WTC11 (cell line): Measurements from ENCODE around the gene MDN1. TPM values are rescaled to one million over a fixed set of nuclear protein-coding genes. Genes with fewer than 3 reads are reported as not detected.

ENCODE experiments used
- ATAC-seq: fragments of 200-7000 bp; cut with Tn5 transposase; 2 replicates; pipeline ENCODE4 v1.10.0; 2021; ENCODE audit warnings: mild to moderate bottlenecking, moderate library complexity
- CTCF ChIA-PET: fragments of 300-600 bp; sonication (Branson Sonifier 250); formaldehyde crosslinking; loops from one replicate; lab custom pipeline; 2021; ENCODE audit warnings: antibody characterized with exemption; lab: Charles Lee
- POLR2A ChIA-PET: fragments of 350-600 bp; sonication (Branson Sonifier 250); formaldehyde crosslinking; loops from one replicate; lab custom pipeline; 2021; ENCODE audit warnings: antibody characterized with exemption; lab: Charles Lee
- DNase-seq: peaks from one replicate; pipeline ENCODE4 v3.0.0; 2021; ENCODE audit warnings: low spot score
- H3K27ac Mint-ChIP-seq: 2 replicates; pipeline ENCODE4 v1.8.0; 2021; ENCODE audit warnings: mixed read lengths
- H3K27me3 Mint-ChIP-seq: 2 replicates; pipeline ENCODE4 v1.8.0; 2021; ENCODE audit warnings: low read depth, mild to moderate bottlenecking, moderate library complexity, mixed read lengths
- H3K36me3 Mint-ChIP-seq: 2 replicates; pipeline ENCODE4 v1.8.0; 2021; ENCODE audit warnings: mixed read lengths
- H3K4me1 Mint-ChIP-seq: 2 replicates; pipeline ENCODE4 v1.8.0; 2022; ENCODE audit warnings: mixed read lengths
- H3K4me3 Mint-ChIP-seq: 2 replicates; pipeline ENCODE4 v1.8.0; 2021; ENCODE audit warnings: mild to moderate bottlenecking, moderate library complexity, mixed read lengths
- H3K9me3 Mint-ChIP-seq: 2 replicates; pipeline ENCODE4 v1.8.0; 2021; ENCODE audit warnings: mixed read lengths
- AFF4 ChIP-seq: sonication (generic); formaldehyde crosslinking; IDR thresholded peaks from 2 replicates; pipeline ENCODE4 v1.8.1; 2023; ENCODE audit warnings: mild to moderate bottlenecking, missing genetic modification reagents, borderline replicate concordance
- ARID4B ChIP-seq: sonication (generic); formaldehyde crosslinking; IDR thresholded peaks from 2 replicates; pipeline ENCODE4 v1.8.0; 2023; ENCODE audit warnings: missing genetic modification reagents, mild to moderate bottlenecking, borderline replicate concordance
- E2F5 ChIP-seq: sonication (generic); formaldehyde crosslinking; IDR thresholded peaks from 2 replicates; pipeline ENCODE4 v1.8.1; 2022; ENCODE audit warnings: mild to moderate bottlenecking, moderate library complexity, missing genetic modification reagents
- FOXP1 ChIP-seq: sonication (generic); formaldehyde crosslinking; IDR thresholded peaks from 2 replicates; pipeline ENCODE4 v1.8.0; 2022; ENCODE audit warnings: missing genetic modification reagents, mild to moderate bottlenecking, moderate library complexity, borderline replicate concordance
- HMGA2 ChIP-seq: fragments of 250-450 bp; sonication (Bioruptor Pico); IDR thresholded peaks from 2 replicates; pipeline ENCODE4 v1.4.0; 2021; ENCODE audit warnings: mild to moderate bottlenecking, moderate library complexity
- MAX ChIP-seq: sonication (generic); formaldehyde crosslinking; IDR thresholded peaks from 2 replicates; pipeline ENCODE4 v1.8.0; 2022; ENCODE audit warnings: mild to moderate bottlenecking, missing genetic modification reagents
- NFYB ChIP-seq: sonication (generic); formaldehyde crosslinking; conservative IDR thresholded peaks from 2 replicates; pipeline ENCODE4 v1.8.0; 2022; ENCODE audit warnings: low read depth, missing genetic modification reagents
- OVOL2 ChIP-seq: fragments of 250-450 bp; sonication (Bioruptor Pico); IDR thresholded peaks from 2 replicates; pipeline ENCODE4 v1.9.0; 2021; ENCODE audit warnings: mild to moderate bottlenecking, borderline replicate concordance
- TP53 ChIP-seq: sonication (generic); formaldehyde crosslinking; IDR thresholded peaks from 2 replicates; pipeline ENCODE4 v1.8.1; 2023; ENCODE audit warnings: mild to moderate bottlenecking, missing genetic modification reagents
- USF2 ChIP-seq: sonication (generic); formaldehyde crosslinking; IDR thresholded peaks from 2 replicates; pipeline ENCODE4 v1.8.1; 2023; ENCODE audit warnings: mild to moderate bottlenecking, missing genetic modification reagents, moderate library complexity
- ZNF425 ChIP-seq: fragments of 250-450 bp; sonication (Bioruptor Pico); conservative IDR thresholded peaks from 2 replicates; pipeline ENCODE4 v1.9.0; 2021; ENCODE audit warnings: mild to moderate bottlenecking
- total RNA-seq: library from RNA; stranded (reverse); gene quantifications from 3 replicates; pipeline ENCODE4 v1.2.3, GENCODE V29; 2021

MDN1 gene
- total RNA-seq, 1 experiment from 2014 or later = 195 TPM

- H3K27ac Mint-ChIP-seq = peak overlapping the region; percentile 44; the same call in 1 of the 2 replicates
- no peaks in the 10 kb centered on the region for H3K9me3 Mint-ChIP-seq
- ATAC-seq = no peak
- no peaks in the 10 kb centered on the region for H3K4me1 Mint-ChIP-seq
- POLR2A ChIA-PET = no interaction called here
- TF ChIP-seq ZNF425 (CRISPR knock-in tag) (no peak), FOXP1 (CRISPR knock-in tag) (no peak), TP53 (CRISPR knock-in tag) (no peak), ARID4B (CRISPR knock-in tag) (no peak), HMGA2 (CRISPR knock-in tag) (no peak), OVOL2 (CRISPR knock-in tag) (no peak), NFYB (CRISPR knock-in tag) (no peak), MAX (CRISPR knock-in tag) (no peak), E2F5 (no peak)
- TF ChIP-seq, all 79 proteins: peak for 0
- no peak overlapping the region for H3K4me3 Mint-ChIP-seq
- H3K27me3 Mint-ChIP-seq = no peaks in the 10 kb centered on the region
- DNase-seq = no peak
- H3K36me3 Mint-ChIP-seq = peaks cover 84% of the 10 kb centered on the region
- CTCF ChIA-PET = no interaction called here
Observed at GRCh38 chr6:89660981-89661380, 158.6 kb downstream of the MDN1 start.

GRCh38 chr6:89657445-89658158, 162.0 kb downstream of the MDN1 start:
- peaks cover 84% of the 10 kb centered on the region for H3K36me3 Mint-ChIP-seq
- H3K9me3 Mint-ChIP-seq = no peaks in the 10 kb centered on the region
- no peaks in the 10 kb centered on the region for H3K27me3 Mint-ChIP-seq
- no peak for TF ChIP-seq AFF4
- TF ChIP-seq USF2 (CRISPR knock-in tag) = no peak
- DNase-seq = no peak
- peak overlapping the region; percentile 44; the same call in 1 of the 2 replicates for H3K27ac Mint-ChIP-seq
- POLR2A ChIA-PET = no interaction called here
- CTCF ChIA-PET = no interaction called here
- ATAC-seq = no peak
- H3K4me3 Mint-ChIP-seq = no peak overlapping the region
- no peaks in the 10 kb centered on the region for H3K4me1 Mint-ChIP-seq
